Activated naive CD4-positive, alpha-beta T cell treated with anti-CD3 and anti-CD28 coated beads, Interleukin-2, amount 50 U/mL, for 72 hours (primary cell): ENCODE measurements around the gene EBF4. TPM values are rescaled to one million over a fixed set of nuclear protein-coding genes. Genes with fewer than 3 reads are reported as not detected.

Experiments
- ATAC-seq, 2 donors: fragments of 150-1000 bp; cut with Tn5 transposase; 2 replicates each; pipeline ENCODE4 v1.10.0; 2021; ENCODE audit warnings: mild to moderate bottlenecking in 2 of 2, moderate library complexity in 2 of 2
- DNase-seq, 2 donors: peaks; one replicate each; pipeline ENCODE4 v3.0.0; 2021 to 2022; ENCODE audit warnings: low spot score in 2 of 2
- H3K27ac Mint-ChIP-seq, 2 donors: one replicate each; pipeline ENCODE4 v1.8.0; 2022; ENCODE audit warnings: mild to moderate bottlenecking in 2 of 2, mixed read lengths in 2 of 2
- H3K36me3 Mint-ChIP-seq, 2 donors: one replicate each; pipeline ENCODE4 v1.8.0; 2022; ENCODE audit warnings: mixed read lengths in 2 of 2
- H3K9me3 Mint-ChIP-seq, 2 donors: one replicate each; pipeline ENCODE4 v1.8.0; 2022; ENCODE audit warnings: mixed read lengths in 2 of 2
- total RNA-seq, 2 donors: library from RNA; stranded (reverse); gene quantifications; one replicate each; pipeline ENCODE4 v1.2.3, GENCODE V29; 2022

Gene EBF4
- total RNA-seq, 2 donors from 2014 or later = 4.0 to 8.3 TPM

DNA sequence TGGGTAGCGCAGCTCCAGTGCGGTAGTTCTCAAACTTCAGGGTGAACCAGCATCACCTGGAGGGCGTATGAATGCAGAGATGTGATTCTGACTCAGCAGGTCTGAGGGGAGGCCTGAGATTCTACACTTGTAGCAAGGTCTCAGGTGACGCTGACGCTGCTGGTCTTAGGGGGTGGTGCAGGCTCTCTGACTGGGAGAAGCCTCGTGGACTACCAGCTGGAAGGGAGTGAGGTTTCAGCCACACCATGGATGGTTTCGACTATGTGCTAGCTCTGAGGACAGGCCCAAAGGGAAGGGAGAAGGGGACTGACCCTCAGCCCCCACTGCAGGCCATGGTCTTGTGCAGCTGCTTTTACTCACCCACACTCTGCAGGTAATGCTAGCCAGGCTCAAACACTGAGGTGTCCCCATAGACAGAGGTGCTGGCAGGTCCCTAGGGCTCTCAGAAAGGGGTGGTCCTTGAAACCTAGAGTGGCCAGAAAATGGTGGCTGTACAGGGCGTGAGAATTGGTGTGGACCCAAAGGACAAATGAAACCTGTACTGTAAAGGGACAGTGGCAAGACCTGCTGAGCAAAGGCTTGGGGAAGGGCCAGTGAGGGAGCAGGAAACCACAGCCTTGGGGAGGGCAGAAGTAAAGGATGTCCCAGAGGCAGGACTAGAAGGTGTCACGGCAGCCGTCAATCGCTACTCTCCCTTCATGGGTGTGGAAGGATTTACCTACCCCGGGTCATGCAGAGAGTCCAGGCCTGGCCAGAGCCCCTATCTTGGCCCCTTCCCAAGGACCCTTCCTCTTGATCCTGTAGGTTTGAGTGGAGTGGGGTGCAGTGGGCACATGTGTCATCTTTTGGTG is 52.7 kb downstream of the EBF4 start:
- no peak for DNase-seq
- H3K36me3 Mint-ChIP-seq = no peaks in the 10 kb centered on the region
- ATAC-seq = no peak
- H3K27ac Mint-ChIP-seq = no peak overlapping the region
- no peaks in the 10 kb centered on the region for H3K9me3 Mint-ChIP-seq

DNA sequence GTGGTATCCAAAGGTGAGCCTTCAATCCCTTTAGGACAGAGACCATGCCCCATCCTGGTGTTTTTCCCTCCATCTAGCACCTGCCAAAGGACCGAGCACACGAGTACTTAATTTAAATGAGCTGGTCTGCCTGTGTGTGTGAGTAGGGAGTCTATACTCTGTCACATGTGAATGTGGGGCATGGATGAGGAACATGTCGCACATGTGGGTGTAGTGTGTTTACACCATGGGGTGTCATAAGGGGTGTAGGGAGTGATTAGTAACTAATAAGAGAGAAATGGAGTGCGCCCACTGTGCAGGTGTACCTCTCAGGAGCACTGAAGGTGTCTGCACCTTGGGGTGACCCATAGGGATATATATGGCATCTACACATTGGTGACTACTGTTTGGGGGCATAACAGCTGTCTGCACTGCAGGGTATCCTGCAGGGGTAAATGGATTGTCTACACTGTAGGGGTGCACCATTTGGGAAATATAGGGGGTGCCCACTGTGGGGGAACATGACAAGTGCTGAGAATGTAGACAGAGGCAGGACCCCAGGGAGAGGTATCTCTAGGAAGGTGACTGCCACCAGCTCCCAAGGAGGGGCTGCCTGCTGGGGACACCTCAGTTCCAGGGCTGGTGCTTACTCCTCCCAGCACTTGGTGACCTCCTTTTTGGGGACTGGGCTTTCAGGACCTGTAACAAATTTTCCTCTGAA is 53.5 kb downstream of the EBF4 start:
- no peak overlapping the region for H3K27ac Mint-ChIP-seq
- no peaks in the 10 kb centered on the region for H3K36me3 Mint-ChIP-seq
- no peak for DNase-seq
- no peaks in the 10 kb centered on the region for H3K9me3 Mint-ChIP-seq
- ATAC-seq = no peak

DNA sequence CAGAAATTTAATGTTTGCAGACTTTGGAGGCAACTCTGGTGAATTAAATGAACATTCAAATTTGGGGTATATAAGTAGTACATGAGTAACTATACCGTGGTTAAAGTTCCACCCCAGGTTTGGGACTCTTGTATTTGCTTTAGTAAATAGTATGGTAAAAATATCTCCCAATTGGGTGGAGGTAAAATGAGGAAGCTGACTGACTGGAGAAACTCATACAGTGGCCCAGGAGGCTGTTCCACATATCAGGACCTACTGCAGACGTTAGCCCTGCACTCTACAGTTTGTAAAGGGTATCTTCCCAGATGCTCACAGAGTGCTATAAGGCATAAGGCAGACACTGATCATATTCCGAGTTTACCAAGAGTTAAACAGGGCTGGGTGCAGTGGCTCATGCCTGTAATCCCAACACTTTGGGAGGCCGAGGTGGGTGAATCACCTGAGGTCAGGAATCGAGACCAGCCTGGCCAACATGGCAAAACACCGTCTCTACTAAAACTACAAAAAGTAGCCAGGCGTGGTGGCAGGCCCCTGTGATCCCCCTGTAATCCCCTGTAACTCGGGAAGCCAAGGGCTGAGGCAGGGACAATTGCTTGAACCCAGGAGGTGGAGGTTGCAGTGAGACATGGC is 54.2 kb downstream of the EBF4 start:
- Mint-ChIP-seq H3K27ac (no peak overlapping the region), H3K36me3 (no peaks in the 10 kb centered on the region), H3K9me3 (no peaks in the 10 kb centered on the region)
- DNase-seq = peak in 1 of 2 donors; percentile 33
- ATAC-seq = no peak

DNA sequence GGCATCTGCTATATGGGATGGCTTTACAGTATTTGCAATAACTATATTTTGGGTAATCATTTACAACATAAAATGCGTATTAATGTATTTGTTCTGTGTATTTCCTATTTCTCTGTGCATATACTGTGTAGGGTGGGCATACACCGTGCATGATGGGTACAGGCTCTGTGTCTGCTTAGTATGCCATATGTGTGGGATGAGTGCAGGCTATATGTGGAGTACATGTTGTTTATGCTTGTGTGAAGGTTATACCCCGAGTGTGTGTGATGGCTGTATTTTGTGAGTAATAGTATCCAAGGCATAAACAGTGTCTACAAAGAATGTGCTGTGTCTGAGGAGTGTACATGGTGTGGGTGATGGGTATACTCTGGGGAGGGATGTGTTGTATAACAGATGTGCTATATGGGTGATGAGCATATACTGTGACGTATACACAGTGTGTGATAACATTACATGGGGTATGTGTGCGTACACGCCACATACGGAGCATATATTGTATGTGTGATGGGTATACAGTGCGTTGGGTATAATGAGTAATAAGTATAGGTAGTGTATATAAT is 55.2 kb downstream of the EBF4 start:
- Mint-ChIP-seq H3K27ac (no peak overlapping the region), H3K36me3 (no peaks in the 10 kb centered on the region), H3K9me3 (no peaks in the 10 kb centered on the region)
- ATAC-seq = no peak
- DNase-seq = no peak

DNA sequence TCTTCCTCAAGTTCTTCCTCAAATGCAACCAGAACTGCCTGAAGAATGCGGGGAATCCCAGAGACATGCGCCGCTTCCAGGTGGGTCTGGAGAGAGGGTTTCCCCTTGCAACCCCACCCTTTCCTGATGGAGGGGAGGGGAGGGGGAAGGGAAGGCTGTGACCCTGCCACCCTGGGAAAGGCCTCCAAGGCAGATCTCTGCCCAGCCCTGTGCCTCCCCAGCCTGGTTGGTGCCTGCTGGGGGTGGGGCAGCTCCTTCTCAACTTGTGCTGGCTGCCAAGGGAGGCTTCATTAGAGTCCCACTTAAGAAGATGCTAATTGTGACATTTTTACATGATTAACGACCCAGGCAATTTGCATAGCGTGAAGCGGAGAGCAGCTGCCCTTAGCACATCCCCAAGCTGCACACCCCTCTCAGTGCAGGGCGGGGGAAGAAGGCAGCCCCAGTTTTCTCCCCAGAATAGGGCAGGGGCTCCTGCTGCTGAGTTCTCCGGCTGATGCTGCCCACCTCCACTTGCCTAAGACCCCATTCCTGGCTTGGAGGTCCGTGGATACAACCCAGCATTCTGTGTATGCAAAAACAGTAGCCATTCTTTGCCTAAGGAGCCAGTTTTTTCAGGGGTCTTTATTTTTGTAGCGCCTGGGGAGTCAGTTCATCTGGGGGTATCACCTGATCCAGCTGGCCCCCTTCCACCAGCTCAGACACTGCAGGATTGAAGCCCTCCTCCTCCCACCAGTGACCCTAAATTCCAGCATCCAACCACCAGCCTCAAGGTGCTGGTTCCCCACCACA is 56.2 kb downstream of the EBF4 start:
- H3K36me3 Mint-ChIP-seq = no peaks in the 10 kb centered on the region
- ATAC-seq (no peak), DNase-seq (peak in 1 of 2 donors; percentile 21)
- H3K27ac Mint-ChIP-seq = no peak overlapping the region
- H3K9me3 Mint-ChIP-seq = no peaks in the 10 kb centered on the region

DNA sequence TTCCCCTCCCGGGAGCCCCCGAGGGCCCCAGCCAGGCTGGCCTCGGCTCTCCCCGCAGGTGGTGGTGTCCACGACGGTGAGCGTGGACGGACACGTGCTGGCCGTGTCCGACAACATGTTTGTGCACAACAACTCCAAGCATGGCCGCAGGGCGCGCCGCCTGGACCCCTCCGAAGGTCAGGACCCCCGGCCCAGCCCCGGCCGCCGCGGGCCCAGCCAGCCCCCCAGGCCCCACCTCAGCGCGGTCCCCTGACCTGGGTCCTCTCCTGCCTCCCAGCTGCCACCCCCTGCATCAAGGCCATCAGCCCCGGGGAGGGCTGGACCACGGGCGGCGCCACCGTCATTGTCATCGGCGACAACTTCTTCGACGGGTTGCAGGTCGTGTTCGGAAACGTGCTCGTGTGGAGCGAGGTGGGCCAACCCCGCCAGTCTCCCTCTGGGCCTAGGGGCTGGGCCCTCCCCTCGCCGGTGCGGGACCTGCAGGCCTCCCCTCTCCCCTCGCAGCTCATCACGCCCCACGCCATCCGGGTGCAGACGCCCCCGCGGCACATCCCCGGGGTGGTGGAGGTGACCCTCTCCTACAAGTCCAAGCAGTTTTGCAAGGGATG is 56.9 kb downstream of the EBF4 start:
- Mint-ChIP-seq H3K9me3 (no peaks in the 10 kb centered on the region), H3K36me3 (no peaks in the 10 kb centered on the region), H3K27ac (no peak overlapping the region)
- DNase-seq (peak in 1 of 2 donors; percentile 55), ATAC-seq (no peak)

DNA sequence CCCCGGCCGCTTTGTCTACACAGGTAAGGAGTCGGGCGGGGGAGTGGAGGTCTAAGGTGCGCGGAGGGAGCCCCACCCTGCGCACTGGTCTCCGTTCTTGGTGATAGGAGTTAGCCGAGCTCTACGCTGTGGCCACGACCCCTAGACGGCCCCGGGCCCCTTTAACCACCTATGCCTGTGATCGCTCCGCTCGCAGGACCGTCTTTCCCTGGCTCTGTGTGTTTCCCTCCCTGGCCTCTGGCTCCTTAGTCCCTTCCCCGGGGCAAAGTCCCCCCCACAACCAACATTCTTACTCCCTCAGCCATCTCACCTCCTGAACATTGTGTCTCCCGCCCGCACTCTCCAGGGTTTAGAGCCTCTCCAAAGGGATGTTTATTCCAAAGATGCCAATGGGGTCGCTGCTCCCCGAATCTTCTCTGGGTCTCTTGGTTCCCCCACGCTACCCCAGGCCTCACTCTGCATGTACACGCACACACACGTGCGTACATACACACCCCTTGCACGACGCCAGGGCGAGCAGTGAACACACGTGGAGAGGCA is 57.4 kb downstream of the EBF4 start:
- Mint-ChIP-seq H3K9me3 (no peaks in the 10 kb centered on the region), H3K36me3 (no peaks in the 10 kb centered on the region), H3K27ac (no peak overlapping the region)
- DNase-seq (no peak), ATAC-seq (no peak)

DNA sequence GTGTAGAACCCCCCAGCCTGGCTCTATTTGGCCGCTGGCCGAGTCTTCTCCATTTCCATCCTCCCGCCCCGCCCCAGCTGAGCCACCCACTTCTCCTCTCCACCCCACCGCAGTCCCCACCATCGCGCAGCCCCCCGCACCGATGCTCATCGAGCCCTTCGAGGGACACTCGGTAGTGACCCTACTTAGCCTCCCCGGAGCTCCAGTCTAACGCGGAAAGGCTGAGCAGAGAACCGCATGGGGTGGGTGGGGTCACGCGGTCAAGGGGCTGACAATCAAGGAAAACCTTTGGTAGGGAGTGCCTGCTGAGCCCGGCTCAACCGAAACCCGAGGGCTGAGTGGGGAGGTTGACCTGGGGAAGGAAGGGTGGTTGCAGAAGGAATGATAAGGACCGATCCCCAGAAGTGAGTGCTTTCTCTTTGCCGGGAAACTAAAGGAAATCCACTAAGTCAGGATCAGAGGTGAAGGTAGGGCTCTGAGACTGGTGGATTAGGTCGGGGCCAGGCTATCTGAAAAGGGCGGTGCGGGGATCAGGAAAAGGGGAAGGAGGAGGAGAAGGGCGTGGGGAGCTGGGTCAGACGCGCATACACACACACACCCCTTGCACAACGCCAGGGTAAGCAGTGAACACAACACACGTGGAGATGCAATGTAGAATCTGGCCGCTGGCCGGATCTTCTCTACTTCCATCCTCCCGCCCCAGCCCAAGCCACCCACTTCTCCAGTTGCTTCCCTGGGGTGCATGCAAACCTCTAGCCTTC is 58.1 kb downstream of the EBF4 start:
- ATAC-seq (peak in 1 of 2 donors; percentile 33), DNase-seq (peak in 1 of 2 donors; percentile 42)
- no peak overlapping the region for H3K27ac Mint-ChIP-seq
- H3K9me3 Mint-ChIP-seq = no peaks in the 10 kb centered on the region
- H3K36me3 Mint-ChIP-seq = no peaks in the 10 kb centered on the region

DNA sequence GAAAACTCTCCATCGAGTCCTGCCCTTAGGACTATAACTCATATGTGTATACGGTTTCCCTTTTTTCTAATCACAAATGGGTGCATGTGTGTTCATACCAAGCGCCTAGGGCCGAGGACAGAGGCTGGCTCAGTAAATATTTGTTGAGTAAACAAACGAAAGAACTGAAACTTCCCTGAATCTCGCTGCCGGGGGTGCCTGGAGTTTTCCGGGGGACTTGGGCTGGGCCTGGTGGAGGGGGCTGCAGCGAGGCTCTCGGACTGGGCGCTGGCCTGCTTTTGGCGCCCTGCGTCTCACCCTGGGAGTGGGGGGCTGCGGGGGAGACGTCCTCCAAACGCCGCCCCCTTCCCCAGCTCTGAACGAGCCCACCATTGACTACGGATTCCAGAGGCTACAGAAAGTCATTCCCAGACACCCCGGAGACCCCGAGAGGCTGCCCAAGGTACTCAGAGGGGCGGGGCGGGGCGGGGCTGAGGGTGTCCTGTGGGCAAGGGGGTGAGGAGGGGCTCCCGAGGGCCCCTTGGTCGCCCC is 58.8 kb downstream of the EBF4 start:
- Mint-ChIP-seq H3K9me3 (no peaks in the 10 kb centered on the region), H3K36me3 (no peaks in the 10 kb centered on the region), H3K27ac (no peak overlapping the region)
- ATAC-seq = no peak
- DNase-seq = peak in 1 of 2 donors; percentile 43

DNA sequence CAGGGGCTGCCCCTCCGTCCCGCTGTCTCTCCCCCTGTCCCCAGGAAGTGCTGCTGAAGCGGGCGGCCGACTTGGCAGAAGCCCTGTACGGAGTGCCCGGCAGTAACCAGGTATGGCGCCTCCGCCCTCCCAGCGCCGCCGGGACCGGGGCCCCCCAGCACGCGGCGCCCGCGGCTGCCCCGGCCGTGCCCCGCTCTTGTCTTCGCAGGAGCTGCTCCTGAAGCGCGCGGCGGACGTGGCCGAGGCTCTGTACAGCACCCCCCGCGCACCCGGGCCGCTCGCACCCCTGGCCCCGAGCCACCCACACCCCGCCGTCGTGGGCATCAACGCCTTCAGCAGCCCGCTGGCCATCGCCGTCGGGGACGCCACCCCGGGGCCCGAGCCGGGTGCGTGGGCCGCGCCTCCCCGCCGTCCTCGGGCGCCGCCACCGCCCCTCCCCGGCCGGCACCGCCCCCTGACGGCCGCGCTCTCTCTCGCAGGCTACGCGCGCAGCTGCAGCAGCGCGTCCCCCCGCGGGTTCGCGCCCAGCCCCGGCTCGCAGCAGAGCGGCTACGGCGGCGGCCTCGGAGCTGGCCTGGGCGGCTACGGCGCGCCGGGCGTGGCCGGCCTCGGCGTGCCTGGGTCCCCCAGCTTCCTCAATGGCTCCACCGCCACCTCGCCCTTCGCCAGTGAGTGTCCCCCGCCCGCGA is 59.4 kb downstream of the EBF4 start:
- peak; percentile 54 to 65 for DNase-seq
- H3K9me3 Mint-ChIP-seq = no peaks in the 10 kb centered on the region
- peak; percentile 50 to 76 for ATAC-seq

DNA sequence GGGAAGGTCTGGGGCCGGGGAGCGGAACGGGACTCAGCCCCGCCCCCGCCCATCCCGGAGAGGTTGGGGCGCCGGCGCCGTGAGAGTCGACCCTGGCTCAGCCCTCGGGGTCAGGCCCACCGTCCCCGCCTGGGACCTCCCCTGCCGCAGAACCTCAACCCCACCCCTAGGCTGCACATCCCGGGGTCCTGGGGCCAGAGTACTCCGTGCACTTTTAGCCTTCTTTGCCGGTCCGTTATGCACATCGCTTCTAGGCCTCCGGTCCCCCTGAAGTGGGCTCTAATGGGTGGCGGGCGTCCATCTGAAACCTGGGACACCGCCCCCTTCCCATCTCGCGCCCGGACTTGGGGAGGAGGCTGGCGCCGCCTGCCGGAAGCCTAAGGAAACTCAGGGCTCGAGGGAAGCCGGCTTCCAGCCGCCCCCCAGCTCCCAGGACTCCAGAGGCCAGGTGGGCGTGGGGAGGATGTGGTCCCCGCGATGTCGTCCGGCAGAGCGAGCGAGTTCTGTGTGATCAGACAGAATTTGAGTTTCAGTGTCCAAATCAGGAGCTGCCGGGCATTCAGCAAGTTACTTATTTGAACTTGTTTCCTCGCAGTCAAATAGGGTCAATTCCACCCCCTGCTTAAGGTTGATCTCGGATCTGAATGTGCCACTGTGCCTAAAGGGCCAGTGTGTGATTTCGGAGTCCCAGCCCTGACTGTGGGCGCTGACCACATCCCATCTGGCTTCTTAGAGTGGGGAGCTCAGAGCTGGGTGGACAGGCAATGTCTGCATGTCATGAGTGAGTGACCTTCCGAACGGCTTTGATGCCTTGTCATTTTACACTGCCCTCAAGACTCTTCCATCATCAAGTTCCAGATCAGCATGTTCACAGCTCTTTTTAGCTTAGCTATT is 60.2 kb downstream of the EBF4 start:
- Mint-ChIP-seq H3K9me3 (no peaks in the 10 kb centered on the region), H3K36me3 (no peaks in the 10 kb centered on the region), H3K27ac (no peak overlapping the region)
- ATAC-seq (peak; percentile 28 to 37), DNase-seq (peak; percentile 55)

More for the DNA sequence above, 59.4 kb downstream of the EBF4 start:
- Mint-ChIP-seq H3K27ac (no peak overlapping the region), H3K36me3 (no peaks in the 10 kb centered on the region)

DNA sequence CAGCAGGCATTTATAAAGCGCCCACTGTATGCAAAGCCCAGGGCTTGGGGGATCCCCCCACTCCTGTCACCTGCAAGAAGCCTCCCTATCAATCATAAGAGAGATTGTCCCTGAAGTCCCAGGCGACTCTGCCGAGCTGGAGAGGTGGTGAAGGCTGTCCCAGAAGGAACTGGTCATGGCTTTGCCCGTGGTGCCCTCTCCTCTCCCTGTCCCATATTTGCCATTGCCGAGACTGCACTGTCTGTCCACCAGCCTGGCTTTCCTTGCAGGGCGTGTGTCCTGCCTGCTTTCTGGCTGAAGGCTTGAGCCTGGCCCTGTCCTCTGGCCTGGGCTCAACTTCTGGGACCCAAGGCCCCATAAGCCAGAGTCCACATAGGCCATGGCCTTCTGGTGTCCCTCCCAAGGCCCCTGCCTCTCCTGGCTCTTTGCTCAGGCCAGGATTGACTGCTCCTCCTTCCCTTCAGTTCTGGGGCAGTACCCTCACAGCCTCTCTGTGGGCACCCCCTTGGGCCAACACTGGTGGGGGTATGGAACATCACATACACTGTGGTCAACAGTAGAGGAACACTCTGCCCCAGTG is 61.0 kb downstream of the EBF4 start:
- Mint-ChIP-seq H3K36me3 (no peaks in the 10 kb centered on the region), H3K9me3 (no peaks in the 10 kb centered on the region), H3K27ac (no peak overlapping the region)
- ATAC-seq (no peak), DNase-seq (peak in 1 of 2 donors; percentile 40)

DNA sequence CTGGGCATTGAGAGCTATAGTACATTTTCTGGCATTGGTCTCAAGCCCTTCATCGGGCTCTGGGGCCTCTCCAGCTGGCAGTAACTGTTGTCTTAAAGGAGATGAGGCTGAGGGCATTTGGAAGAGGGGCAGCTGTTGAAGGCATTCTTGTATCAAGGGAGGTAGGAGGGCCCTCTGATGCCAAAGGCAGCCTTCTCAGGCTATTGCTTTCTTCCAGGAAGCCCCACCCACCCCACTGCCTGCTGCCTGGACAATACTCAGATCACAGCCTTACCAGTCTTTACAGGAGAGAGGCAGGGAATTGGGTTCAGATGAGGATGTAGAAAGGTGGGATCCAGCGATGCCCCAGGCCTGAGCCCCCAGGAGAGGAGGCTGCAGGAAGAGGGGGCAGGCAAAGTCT is 61.8 kb downstream of the EBF4 start:
- DNase-seq = peak in 1 of 2 donors; percentile 45
- H3K9me3 Mint-ChIP-seq = no peaks in the 10 kb centered on the region

More for the DNA sequence above, 61.8 kb downstream of the EBF4 start:
- no peak for ATAC-seq
- no peak overlapping the region for H3K27ac Mint-ChIP-seq
- H3K36me3 Mint-ChIP-seq = no peaks in the 10 kb centered on the region
